ENCODE measurements around the gene PARD3B.

GRCh38 chr2:204881655-204882054, 336.4 kb downstream of the PARD3B start:
- no peak for TF ChIP-seq POLR2A (IDR thresholded peaks at IDR 0.05; ENCODE audit: low read depth, low read length)
- TF ChIP-seq SIN3A (IDR thresholded peaks at IDR 0.05; ENCODE audit: low read depth, low read length) = no peak
- no peak for TF ChIP-seq MAX (IDR thresholded peaks at IDR 0.05; ENCODE audit: low read depth, low read length)
- TF ChIP-seq CTCF (IDR thresholded peaks at IDR 0.05 in 2 of 3, conservative IDR thresholded peaks at IDR 0.05 in 1 of 3; ENCODE audit: control insufficient read depth in 2 of 3, extremely low read depth in 1 of 3, insufficient read depth in 1 of 3, low read depth in 3 of 3, low read length in 3 of 3) = no peak
- no peak for TF ChIP-seq ASH2L (IDR thresholded peaks at IDR 0.05; ENCODE audit: borderline replicate concordance, low read depth)
- no peak for TF ChIP-seq YBX1 (IDR thresholded peaks at IDR 0.05)
- TF ChIP-seq RAD21 (IDR thresholded peaks at IDR 0.05; ENCODE audit: insufficient read depth, low read depth, low read length) = no peak
- TF ChIP-seq KLF5 (IDR thresholded peaks at IDR 0.05; ENCODE audit: partially characterized antibody) = no peak
- no peak for TF ChIP-seq ATF2 (IDR thresholded peaks at IDR 0.05; ENCODE audit: low read length)
- no peak for TF ChIP-seq RELB (IDR thresholded peaks at IDR 0.05; ENCODE audit: low read depth)
